HG02571 (cell line): ENCODE data around the gene DPEP2.
"Not testable (repeated sequence)": the region's sequence is repeated elsewhere in the genome, so short reads cannot be mapped to it uniquely, and the experiment has no call there.

Source experiments
- ATAC-seq: cut with Tn5 transposase; IDR thresholded peaks from one replicate; pipeline ENCODE4 v1.9.1; 2021; ENCODE audit warnings: mild to moderate bottlenecking, moderate library complexity; ENCODE audit not compliant: unreplicated experiment

The DPEP2 gene, protein sequence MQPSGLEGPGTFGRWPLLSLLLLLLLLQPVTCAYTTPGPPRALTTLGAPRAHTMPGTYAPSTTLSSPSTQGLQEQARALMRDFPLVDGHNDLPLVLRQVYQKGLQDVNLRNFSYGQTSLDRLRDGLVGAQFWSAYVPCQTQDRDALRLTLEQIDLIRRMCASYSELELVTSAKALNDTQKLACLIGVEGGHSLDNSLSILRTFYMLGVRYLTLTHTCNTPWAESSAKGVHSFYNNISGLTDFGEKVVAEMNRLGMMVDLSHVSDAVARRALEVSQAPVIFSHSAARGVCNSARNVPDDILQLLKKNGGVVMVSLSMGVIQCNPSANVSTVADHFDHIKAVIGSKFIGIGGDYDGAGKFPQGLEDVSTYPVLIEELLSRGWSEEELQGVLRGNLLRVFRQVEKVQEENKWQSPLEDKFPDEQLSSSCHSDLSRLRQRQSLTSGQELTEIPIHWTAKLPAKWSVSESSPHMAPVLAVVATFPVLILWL

GRCh38 chr16:67998779-67999688 lies at the start of gene DPEP2:
Gene DPEP2 (minus strand): TSS chr16:67999484. CDS start chr16:67993212, 6,272 bp downstream.
- ATAC-seq, result not testable (repeated sequence)

DNA sequence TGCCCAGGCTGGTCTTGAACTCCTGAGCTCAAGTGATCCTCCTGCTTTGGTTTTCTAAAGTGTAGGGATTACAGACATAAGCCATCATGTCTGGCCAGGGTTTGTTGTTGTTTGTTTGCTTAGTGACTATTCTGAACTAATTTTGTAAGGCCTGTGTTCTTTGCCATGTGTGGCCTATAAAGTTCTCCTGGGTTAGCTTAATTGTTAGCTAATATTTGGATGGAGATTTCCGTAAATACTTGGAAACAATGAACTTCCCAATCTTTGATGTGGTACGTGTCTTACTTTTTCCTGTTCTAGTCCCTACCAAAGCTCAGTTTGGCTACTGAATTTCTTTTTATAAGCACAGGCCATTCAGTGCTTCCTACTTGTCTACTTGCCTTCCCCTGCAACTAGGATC lies 48.7 kb upstream of the DPEP2 start:
- no peak for ATAC-seq

DNA sequence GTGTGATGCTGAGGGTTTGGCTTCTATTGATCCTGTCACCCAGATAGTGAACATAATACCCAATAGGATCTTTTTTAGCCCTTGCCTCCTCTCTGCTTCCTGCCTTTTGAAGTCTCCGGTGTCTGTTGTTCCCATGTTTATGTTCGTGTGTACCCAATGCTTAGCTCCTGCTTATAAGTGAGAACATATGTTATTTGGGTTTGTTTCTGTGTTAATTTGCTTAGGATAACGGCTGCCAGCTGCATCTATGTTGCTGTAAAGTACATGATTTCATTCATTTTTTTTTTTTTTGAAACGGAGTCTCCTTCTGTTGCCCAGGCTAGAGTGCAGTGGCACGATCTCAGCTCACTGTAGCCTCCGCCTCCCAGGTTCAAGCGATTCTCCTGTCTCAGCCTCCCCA lies 46.8 kb upstream of the DPEP2 start:
- no peak for ATAC-seq

DNA sequence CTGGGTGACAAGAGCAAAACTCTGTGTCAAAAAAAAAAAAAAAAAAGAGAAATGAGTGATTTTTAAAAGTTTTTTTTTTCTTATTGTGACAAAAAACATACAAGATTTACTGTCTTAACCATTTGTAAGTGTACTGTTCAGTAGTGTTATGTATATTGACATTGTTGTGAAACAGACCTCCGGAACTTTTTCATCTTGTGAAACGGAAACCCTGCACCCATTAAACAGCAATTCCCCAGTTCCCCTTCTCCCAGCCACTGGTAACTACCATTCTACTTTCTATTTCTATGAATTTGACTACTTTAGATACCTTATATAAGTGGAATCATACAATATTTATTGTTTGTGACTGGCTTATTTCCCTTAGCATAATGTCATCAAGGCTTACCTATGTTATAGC lies 42.5 kb upstream of the DPEP2 start:
- ATAC-seq, result no peak

GRCh38 chr16:68040506-68041288 lies 41.4 kb upstream of the DPEP2 start:
- ATAC-seq, result peak; percentile 65

DNA sequence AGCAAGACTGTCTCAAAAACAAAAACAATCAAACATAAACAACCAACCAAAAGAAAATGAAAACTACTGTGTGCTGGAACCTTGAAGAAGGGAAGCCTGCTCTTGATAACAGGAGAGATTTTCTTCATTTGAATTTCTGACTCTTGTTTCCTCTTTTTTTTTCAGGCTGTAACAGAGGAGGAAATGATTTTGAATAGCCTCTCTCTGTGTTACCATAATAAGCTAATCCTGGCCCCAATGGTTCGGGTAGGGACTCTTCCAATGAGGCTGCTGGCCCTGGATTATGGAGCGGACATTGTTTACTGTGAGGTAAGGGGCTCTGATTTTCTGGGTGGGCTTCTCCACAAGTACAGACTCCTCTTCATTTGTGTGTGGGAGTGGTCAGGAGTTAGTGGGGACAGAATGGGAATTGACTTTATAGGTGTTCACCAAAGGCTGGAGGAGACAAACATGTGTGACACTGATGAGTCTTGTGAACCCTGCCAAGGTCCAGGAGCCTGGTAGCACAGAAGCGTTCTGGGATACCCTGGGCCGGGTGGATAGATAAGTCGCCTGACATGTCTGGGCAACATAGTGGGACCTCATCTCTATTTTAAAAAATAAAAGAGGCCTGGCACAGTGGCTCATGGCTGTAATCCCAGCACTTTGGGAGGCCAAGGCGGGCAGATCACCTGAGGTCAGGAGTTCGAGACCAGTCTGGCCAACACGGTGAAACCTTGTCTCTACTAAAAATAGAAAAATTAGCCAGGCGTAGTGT lies 38.7 kb upstream of the DPEP2 start:
- no peak for ATAC-seq

GRCh38 chr16:68035227-68035626 lies 35.9 kb upstream of the DPEP2 start:
- no peak for ATAC-seq

- ATAC-seq, result no peak
Observed at GRCh38 chr16:68033101-68033500, 33.8 kb upstream of the DPEP2 start.

DNA sequence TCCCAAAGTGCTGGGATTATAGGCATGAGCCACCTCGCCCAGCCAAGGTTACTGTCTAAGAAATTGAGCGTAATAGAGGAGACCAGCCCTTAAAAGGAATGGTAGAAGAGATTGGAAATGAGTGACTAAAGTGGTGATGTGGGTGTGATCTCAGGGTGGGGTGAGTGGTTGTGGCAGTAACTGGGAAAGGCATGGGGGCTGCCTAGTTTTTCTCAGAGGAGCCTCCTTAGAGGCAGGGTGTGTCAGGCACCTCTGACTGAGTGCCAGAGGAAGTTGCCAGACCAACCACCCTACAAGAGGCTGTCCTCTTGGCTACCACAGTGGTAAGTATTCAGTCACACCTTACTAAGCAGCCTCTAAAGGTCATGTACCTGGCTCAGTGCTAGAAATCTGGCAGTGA lies 32.7 kb upstream of the DPEP2 start:
- no peak for ATAC-seq

GRCh38 chr16:68030108-68030507 lies 30.8 kb upstream of the DPEP2 start:
- ATAC-seq, result not testable (repeated sequence)

- ATAC-seq, result no peak
Observed at GRCh38 chr16:68028996-68029395, 29.7 kb upstream of the DPEP2 start.

DNA sequence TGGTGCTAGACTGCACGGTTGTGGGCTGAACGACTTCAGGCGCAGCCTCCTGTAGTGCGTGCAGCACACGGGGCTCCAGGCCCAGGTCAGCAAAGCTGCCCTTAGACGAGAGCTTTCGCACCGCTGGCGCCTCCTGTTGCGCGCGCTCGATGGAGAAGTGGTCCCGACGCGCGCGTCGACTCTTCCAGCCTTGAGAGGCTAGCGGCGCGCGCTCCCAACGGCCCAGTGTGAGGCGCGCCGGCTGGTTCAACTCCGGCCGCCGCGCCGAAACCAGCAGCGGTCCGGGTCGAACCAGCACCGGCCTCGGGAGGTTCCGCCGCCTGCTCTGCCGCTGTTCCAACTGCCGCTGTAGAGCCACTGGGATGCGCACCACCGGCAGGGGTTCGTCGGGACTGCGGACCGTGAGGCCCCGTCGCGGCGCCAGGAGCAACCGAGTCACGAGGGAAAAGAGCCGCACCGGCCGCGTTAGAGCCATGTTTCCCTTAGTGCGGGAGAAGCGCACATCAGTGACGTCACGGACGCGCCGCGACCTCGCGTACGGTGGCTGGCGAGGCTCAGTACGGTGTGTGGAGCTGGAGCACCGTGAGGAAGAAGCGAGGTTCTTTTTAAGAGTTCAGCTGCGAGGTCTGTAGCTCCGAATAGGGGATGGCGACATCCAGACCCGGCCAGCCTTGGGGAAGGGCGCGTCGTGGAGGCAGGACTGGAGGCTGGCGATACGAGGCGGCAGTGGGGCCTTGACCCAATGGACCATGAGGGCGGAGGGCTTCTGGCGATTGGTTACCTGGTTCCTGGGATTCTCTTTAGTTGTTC lies 23.6 kb upstream of the DPEP2 start, which contains the start of the genes DDX28 and DUS2:
Gene DDX28 (minus strand): TSS at position 505 of the 810 bp plus-strand sequence. CDS start 30 bp downstream, at position 475.
Gene DUS2 (plus strand): TSS at position 557 of the 810 bp plus-strand sequence. CDS start 14,740 bp downstream, outside the sequence.
- ATAC-seq, result peak; percentile 68

DNA sequence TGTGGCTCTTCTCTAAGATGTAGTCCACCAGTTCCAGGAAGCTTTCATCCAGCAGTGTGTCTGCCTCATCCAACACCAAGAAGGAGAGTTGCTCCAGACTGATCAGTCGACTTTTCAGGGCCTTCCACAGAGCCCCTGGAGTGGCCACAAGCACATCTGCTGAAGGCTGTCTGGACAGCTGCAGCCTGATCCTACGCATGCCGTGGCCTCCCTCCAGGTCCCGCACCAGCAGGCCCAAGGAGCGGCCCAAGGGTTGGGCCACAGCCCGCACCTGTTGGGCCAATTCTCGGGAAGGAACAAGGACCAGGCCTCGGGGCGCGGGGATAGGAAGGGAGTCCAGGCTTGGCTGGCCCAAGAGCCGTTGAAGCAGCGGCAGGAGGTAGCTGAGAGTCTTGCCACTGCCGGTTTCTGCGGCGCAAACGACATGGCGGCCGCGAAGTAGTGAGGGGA lies 23.0 kb upstream of the DPEP2 start:
- ATAC-seq, result peak; percentile 7

- no peak for ATAC-seq
Observed at GRCh38 chr16:68021490-68021889, 22.2 kb upstream of the DPEP2 start.

DNA sequence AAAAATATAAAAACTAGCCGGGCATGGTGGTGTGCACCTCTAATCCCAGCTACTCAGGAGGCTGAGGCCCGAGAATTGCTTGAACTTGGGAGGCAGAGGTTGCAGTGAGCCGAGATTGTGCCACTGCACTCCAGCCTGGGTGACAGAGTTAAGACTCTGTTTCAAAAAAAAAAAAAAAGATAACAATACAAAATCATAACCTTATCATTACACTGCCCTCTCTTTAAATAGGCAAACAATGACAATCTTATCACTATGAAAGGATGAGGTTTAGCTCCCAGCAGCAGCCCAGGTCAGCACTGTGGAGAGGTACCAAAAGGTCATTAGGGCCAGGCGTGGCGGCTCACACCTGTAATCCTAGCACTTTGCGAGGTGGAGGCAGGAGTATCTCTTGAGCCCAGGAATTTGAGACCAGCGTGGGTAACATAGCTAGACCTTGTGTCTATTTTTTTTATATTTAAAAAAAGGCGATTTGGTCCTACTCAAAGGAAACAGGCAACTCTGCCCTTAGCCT lies 19.9 kb upstream of the DPEP2 start:
- ATAC-seq, result no peak

GRCh38 chr16:68015681-68016080 lies 16.4 kb upstream of the DPEP2 start, which contains the start of gene DPEP2NB:
Gene DPEP2NB (minus strand): TSS chr16:68015911. CDS start chr16:68015770, 141 bp downstream.
- ATAC-seq, result no peak

GRCh38 chr16:68013440-68013839 lies 14.2 kb upstream of the DPEP2 start:
- no peak for ATAC-seq

DNA sequence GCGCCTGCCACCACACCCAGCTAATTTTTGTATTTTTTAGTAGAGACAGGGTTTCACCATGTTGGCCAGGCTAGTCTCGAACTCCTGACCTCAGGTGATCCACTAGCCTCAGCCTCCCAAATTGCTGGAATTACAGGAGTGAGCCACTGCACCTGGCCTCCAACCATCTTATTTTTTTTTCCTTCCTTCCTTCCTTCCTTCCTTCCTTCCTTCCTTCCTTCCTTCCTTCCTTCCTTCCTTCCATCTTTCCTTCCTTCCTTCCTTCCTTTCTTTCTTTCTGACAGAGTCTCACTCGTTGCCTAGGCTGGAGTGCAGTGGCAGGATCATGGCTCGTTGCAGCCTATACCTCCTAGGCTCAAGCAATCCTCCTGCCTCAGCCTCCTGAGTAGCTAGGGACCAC lies 10.6 kb upstream of the DPEP2 start:
- ATAC-seq, result not testable (repeated sequence)
